Measurements from ENCODE around the gene HMX1.

GRCh38 chr4:8859550-8860095 lies 12.0 kb downstream of the HMX1 start:
- no peak for TF ChIP-seq CTCF (IDR thresholded peaks at IDR 0.05)
- no peak for TF ChIP-seq POLR2AphosphoS5 (IDR thresholded peaks at IDR 0.05)
- no peak for TF ChIP-seq EP300 (IDR thresholded peaks at IDR 0.05)
- TF ChIP-seq POLR2A (IDR thresholded peaks at IDR 0.05), result no peak
